Fibroblast of villous mesenchyme (primary cell): ENCODE results near the gene ZNF804B. TPM values are rescaled to one million over a fixed set of nuclear protein-coding genes. Genes with fewer than 3 reads are reported as not detected.

Source experiments
- DNase-seq: peaks from one replicate; pipeline ENCODE4 v3.0.0-alpha.2; 2010; ENCODE audit warnings: low read depth
- H3K4me3 ChIP-seq: 2 replicates; pipeline ENCODE4 v1.5.1; 2011; ENCODE audit warnings: low read depth, mild to moderate bottlenecking, low read length
- total RNA-seq: library from RNA; depleted of rRNA; stranded (reverse); fragments of >200 nt; gene quantifications from 2 replicates; pipeline ENCODE4 v1.2.3, GENCODE V29; 2012
- TF ChIP-seq, protein P1 (sequence below): IDR thresholded peaks from 2 replicates; pipeline ENCODE4 v1.5.1; 2012; ENCODE audit warnings: low read depth, mild to moderate bottlenecking, low read length; ENCODE audit not compliant: insufficient read depth

Gene ZNF804B
- total RNA-seq, 1 donor = not detected

DNA sequence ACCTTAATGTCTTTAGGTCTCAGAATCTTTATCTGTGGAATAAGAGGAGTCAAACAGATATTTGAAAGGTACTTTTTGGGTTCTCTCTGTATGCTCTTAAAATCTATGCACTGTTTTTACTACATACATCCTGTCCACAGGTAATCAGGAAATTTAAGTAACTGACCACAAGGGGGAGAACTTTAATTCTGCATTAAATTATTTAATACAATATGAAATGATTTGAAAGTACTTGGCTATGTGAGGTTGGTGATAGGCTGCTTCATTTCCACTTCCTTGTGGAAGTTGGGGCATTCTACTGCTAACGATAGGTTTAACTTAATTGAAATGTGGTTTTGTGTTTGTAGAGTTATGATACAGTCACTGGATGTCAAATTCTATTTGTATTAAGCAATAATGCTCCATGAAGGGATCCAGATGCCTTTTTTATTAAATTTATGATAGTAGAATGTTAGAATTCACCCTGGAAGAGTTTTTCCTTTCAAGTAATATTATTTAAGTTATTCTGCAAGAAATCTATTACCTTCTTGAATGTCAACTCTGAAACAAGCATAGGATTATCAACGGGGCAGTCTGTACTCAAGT is 30.1 kb downstream of the ZNF804B start:
- TF ChIP-seq, protein P1, sequence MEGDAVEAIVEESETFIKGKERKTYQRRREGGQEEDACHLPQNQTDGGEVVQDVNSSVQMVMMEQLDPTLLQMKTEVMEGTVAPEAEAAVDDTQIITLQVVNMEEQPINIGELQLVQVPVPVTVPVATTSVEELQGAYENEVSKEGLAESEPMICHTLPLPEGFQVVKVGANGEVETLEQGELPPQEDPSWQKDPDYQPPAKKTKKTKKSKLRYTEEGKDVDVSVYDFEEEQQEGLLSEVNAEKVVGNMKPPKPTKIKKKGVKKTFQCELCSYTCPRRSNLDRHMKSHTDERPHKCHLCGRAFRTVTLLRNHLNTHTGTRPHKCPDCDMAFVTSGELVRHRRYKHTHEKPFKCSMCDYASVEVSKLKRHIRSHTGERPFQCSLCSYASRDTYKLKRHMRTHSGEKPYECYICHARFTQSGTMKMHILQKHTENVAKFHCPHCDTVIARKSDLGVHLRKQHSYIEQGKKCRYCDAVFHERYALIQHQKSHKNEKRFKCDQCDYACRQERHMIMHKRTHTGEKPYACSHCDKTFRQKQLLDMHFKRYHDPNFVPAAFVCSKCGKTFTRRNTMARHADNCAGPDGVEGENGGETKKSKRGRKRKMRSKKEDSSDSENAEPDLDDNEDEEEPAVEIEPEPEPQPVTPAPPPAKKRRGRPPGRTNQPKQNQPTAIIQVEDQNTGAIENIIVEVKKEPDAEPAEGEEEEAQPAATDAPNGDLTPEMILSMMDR = peak; percentile 33
- H3K4me3 ChIP-seq = no peak overlapping the region
- peak; percentile 4 for DNase-seq

DNA sequence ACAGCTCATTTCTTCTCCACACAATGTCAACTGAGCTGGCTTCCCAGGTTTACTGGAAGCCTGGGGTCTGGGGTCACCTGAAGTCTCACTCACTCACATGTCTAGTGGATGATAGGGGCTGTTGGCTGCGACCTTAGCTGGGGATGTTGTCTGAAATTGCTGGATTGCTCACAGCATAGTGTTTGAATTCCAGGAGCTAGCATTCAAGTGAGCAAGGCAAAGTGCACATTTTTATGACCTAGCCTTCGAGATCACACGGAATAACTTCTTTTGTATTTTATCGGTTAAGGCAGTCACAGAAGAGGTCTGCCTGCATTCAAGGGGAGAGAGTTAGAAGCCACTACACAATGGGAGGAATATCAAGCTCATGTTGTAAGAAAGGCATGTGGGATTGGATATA is 32.4 kb downstream of the ZNF804B start:
- TF ChIP-seq, protein P1 = no peak
- DNase-seq = no peak
- no peak overlapping the region for H3K4me3 ChIP-seq

DNA sequence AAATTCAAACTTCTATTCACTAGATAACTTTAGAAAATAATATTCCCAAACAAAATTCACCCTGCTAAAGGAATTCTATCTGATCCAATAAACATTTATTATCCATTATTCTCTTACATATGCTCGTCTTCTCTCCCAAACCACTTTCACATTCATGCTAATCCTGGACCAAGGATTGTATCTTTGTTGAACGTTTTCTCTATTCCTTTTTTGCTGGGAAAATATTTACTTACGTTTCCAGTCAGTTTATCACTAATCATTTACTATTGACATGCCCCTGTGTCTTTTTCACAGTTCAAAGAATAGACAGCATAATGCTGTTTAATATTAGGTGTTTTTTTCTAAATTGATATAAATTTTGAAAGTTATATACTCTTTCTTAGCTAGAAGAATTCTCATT is 32.9 kb downstream of the ZNF804B start:
- DNase-seq = no peak
- no peak overlapping the region for H3K4me3 ChIP-seq
- TF ChIP-seq, protein P1 = no peak

DNA sequence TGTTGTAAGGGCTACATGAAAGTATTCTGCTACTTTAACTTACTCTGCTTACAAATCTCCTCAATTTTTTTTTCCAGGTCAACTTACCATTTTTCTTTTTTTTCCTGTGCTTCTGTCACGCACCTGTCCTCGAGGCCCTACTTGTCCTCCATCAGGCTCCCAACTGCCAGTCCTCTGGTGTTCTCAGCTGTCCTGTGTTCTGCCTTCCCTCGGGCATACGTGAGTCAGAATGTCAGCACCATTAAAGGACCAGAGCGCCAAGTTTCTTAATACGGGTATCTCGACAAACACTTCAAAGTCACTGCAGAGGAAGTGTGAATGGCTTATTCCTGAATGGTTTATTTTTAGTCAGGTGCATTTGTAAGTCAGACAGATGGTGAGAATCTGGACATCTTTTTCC is 36.1 kb downstream of the ZNF804B start, which contains the start of gene TEX47:
Gene TEX47 (minus strand): TSS at position 185 of the 400 bp plus-strand sequence. CDS start 795 bp downstream, outside the sequence.
- no peak within 1 kb of the TSS for H3K4me3 ChIP-seq
- no peak for DNase-seq
- TF ChIP-seq, protein P1 = no peak

DNA sequence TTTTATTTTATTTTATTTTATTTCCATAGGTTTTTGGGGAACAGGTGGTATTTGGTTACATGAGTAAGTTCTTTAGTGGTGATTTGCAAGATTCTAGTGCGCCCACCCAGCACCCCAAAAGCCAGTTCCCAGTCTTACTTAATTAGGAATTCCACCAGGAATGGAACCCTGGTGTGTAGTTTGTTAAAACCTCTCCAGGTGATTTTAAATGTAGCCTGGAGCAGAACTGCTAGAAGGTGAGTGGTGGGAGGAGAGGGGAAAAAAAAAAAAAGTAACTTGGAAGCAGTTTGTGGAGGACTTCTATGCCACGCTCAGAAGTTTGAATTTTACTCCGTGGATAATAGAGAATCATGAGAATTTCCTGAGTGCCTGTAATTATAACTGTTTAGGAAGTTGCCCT is 41.5 kb downstream of the ZNF804B start:
- H3K4me3 ChIP-seq = no peak overlapping the region
- DNase-seq = no peak
- TF ChIP-seq, protein P1 = no peak

DNA sequence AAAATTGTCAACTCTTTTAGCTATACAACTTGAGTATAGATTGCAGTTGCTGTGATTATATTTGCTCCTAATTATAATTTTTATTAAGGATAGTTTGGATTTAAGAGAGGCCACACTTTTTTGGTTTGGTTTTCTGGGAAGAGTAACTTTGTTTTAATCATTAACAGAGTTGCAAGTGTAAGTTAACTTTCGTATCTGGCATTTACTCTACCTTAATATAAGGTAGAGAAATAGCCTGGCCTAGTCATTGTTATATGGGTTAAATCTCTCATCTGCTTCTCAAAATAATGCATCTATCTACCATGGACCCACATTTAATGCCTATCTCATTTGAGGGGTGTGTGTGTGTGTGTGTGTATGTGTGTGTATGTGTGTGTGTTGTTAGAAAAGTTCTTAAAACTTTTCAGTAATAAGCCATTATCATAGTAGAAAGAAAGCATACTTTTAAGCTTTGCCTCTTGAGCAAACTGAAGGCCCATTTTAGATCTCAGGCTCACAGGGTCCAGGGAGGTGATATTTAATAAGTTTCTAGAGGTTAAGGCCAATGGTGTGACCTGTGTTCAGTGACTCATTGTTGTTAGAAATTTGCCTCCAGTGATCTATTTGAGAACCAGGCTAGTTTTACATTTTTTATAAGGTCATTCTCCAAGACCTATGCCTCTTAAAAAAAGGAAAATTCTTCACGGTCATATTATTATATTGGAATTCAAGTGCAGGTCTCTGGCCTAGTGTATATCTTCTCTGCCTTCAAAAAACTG is 47.0 kb downstream of the ZNF804B start:
- no peak overlapping the region for H3K4me3 ChIP-seq
- no peak for DNase-seq

More for the DNA sequence above, 47.0 kb downstream of the ZNF804B start:
- TF ChIP-seq, protein P1 = no peak
